Putamen (tissue), 1 donor: ENCODE results near the gene OR2H2.

Experiments
- DNase-seq: peaks from one replicate; pipeline ENCODE4 v3.0.0-alpha.2; 2016; ENCODE audit warnings: low spot score

The OR2H2 gene

GRCh38 chr6:29629571-29629970, 44.6 kb downstream of the OR2H2 start:
- no peak for DNase-seq

DNA sequence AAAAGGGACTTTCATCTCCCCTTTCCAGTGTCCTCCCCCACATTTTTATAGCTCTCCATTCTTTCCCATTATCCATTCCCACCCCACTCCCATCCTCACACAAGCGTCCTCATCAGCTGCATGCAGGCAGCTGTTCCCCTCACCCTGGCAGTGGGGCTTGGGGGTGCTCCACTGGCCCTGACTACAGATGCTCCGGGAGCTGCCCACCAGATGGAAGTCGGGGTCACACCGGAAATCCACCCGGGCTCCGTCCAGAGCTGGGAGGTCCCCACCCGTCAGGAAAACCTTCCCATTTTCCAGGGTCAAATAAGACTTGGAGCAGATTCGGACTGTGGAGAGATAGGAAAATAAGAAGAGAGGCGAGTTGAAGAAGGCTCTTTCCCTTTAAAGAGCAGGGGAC, 45.4 kb downstream of the OR2H2 start:
- DNase-seq: no peak

GRCh38 chr6:29631209-29631810, 46.4 kb downstream of the OR2H2 start:
- no peak for DNase-seq

GRCh38 chr6:29631860-29632731, 47.2 kb downstream of the OR2H2 start:
- no peak for DNase-seq

DNA sequence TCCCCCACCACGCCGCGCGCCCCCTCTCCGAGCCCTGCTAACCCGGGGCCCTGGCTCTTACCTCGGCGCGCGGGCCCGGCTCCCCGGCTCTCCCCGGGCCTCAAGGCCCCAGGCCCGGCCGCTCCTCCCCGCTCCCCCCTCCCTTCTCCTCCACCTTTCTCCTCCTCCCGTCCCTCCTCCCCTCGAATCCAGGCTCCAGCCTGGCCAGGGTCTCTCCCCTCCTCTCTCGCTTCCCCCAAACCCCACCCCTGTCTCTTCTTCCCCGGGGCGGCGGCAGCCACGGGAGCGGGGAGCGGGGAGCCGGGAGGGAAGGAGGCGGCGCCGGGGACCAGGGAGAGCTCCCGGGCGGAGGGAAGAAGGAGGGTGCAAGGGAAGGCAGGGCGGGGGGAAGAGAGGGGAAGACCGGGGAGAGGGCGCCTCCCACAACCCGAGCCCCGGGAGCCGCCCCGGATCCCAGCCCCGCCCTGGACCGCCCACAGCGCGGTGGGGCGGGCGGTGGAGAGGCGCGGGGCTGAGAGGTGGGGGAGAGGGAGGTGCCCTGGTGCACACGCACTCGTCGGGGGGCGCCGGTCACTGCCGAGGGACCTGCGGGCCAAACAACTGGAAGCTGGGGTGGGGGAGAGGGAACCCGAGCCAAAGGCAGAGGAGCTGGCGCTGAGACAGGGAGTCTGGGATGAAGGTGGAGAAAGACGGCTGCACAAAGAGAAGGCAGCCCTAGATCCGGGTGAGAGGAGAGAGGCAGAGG, 48.0 kb downstream of the OR2H2 start, which contains the start of gene GABBR1:
Gene GABBR1, minus strand, starts transcription at position 395 of the 745 bp plus-strand sequence. CDS start 798 bp downstream, outside the sequence.
- peak; percentile 89 for DNase-seq

- no peak for DNase-seq
Measured at GRCh38 chr6:29633534-29633905, 48.6 kb downstream of the OR2H2 start.

DNA sequence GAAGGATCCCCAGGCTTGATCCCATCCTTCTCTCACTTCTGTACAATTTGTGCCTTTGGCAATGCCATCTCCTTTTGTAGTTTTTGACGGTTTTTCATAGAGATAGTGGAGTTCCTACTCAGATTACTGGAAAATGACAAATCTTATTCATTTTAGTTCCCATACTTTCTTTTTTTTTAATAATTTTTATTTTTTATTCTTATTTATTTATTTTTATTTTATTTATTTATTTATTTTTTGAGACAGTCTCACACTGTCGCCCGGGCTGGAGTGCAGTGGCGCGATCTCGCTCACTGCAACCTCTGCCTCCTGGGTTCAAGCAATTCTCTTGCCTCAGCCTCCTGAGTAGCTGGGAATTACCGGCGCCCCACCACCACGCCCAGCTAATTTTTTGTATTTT, 52.3 kb downstream of the OR2H2 start:
- no peak for DNase-seq
